Body of pancreas (tissue), 4 donors: Measurements from ENCODE around the gene SLC6A9.

ENCODE experiments used
- POLR2A ChIP-seq, 3 donors: fragments of 450-650 bp; IDR thresholded peaks; one replicate each; pipeline ENCODE4 v1.6.1; 2016; ENCODE audit warnings: antibody characterized with exemption in 3 of 3, mild to moderate bottlenecking in 2 of 3
- TF ChIP-seq, protein P1 (sequence below), 7 experiments: fragments of 450-650 bp in 4 of 7; fragments of 200-600 bp in 3 of 7; sonication (generic) in 3 of 7; IDR thresholded peaks; one replicate each; pipeline ENCODE4 v1.5.1; 2016 to 2019; ENCODE audit warnings: antibody characterized with exemption in 7 of 7

GRCh38 chr1:43956234-43956633 is 75.0 kb downstream of the SLC6A9 start:
- TF ChIP-seq, protein P1, sequence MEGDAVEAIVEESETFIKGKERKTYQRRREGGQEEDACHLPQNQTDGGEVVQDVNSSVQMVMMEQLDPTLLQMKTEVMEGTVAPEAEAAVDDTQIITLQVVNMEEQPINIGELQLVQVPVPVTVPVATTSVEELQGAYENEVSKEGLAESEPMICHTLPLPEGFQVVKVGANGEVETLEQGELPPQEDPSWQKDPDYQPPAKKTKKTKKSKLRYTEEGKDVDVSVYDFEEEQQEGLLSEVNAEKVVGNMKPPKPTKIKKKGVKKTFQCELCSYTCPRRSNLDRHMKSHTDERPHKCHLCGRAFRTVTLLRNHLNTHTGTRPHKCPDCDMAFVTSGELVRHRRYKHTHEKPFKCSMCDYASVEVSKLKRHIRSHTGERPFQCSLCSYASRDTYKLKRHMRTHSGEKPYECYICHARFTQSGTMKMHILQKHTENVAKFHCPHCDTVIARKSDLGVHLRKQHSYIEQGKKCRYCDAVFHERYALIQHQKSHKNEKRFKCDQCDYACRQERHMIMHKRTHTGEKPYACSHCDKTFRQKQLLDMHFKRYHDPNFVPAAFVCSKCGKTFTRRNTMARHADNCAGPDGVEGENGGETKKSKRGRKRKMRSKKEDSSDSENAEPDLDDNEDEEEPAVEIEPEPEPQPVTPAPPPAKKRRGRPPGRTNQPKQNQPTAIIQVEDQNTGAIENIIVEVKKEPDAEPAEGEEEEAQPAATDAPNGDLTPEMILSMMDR (IDR thresholded peaks at IDR 0.05), result no peak
- no peak for TF ChIP-seq POLR2A (IDR thresholded peaks at IDR 0.05)
